Tibial nerve (tissue), 4 donors: ENCODE data around the gene KLHL7. TPM values are rescaled to one million over a fixed set of nuclear protein-coding genes. Genes with fewer than 3 reads are reported as not detected.

Experiments
- DNase-seq, 2 donors: peaks; one replicate each; pipeline ENCODE4 v3.0.0-alpha.2; 2019; ENCODE audit warnings: low spot score in 2 of 2
- H3K27ac ChIP-seq, 4 donors: fragments of 200-600 bp; sonication (generic) in 3 of 4; one replicate each; pipeline ENCODE4 v1.5.1; 2017 to 2019; ENCODE audit warnings: mild to moderate bottlenecking in 1 of 4
- H3K27me3 ChIP-seq, 2 donors: fragments of 200-600 bp; sonication (generic) in 1 of 2; one replicate each; pipeline versions ENCODE4 v1.5.1 to v1.6.0; 2017 to 2019
- H3K36me3 ChIP-seq, 3 donors: fragments of 200-600 bp; sonication (generic); one replicate each; pipeline ENCODE4 v1.5.1; 2018 to 2019
- H3K4me1 ChIP-seq, 4 donors: fragments of 200-600 bp; sonication (generic) in 3 of 4; one replicate each; pipeline ENCODE4 v1.5.1; 2017 to 2019
- H3K4me3 ChIP-seq, 4 donors: fragments of 200-600 bp; sonication (generic) in 3 of 4; one replicate each; pipeline ENCODE4 v1.5.1; 2017 to 2019; ENCODE audit warnings: mild to moderate bottlenecking in 1 of 4, moderate library complexity in 1 of 4
- H3K9me3 ChIP-seq, 4 donors: fragments of 200-600 bp; sonication (generic) in 3 of 4; one replicate each; pipeline ENCODE4 v1.5.1; 2017 to 2019
- EP300 ChIP-seq, 2 donors: sonication (generic); formaldehyde crosslinking; IDR thresholded peaks; one replicate each; pipeline ENCODE4 v1.6.1; 2017; ENCODE audit warnings: antibody characterized with exemption in 2 of 2, mild to moderate bottlenecking in 1 of 2
- POLR2A ChIP-seq, 2 donors: fragments of 450-650 bp; IDR thresholded peaks; one replicate each; pipeline ENCODE4 v1.6.1; 2017; ENCODE audit warnings: antibody characterized with exemption in 2 of 2, mild to moderate bottlenecking in 2 of 2, moderate library complexity in 2 of 2
- WGBS, 2 donors: methylation state at CpG; one replicate each; pipeline ENCODE4 v1.1.5; 2018; 5-methylcytosine and 5-hydroxymethylcytosine counted together
- total RNA-seq, 4 donors: library from RNA; depleted of rRNA; stranded (reverse); fragments of >200 nt; gene quantifications; one replicate each; pipeline ENCODE4 v1.1.0, GENCODE V29; 2016
- TF ChIP-seq, protein P1 (sequence below), 5 experiments: fragments of 200-600 bp in 3 of 5; fragments of 450-650 bp in 2 of 5; sonication (generic) in 3 of 5; IDR thresholded peaks; one replicate each; pipeline ENCODE4 v1.5.1; 2016 to 2019; ENCODE audit warnings: antibody characterized with exemption in 5 of 5, mild to moderate bottlenecking in 3 of 5, moderate library complexity in 2 of 5

KLHL7 gene
- total RNA-seq, 4 donors from 2014 or later: 26.0 to 83.3 (median 35.3) TPM

DNA sequence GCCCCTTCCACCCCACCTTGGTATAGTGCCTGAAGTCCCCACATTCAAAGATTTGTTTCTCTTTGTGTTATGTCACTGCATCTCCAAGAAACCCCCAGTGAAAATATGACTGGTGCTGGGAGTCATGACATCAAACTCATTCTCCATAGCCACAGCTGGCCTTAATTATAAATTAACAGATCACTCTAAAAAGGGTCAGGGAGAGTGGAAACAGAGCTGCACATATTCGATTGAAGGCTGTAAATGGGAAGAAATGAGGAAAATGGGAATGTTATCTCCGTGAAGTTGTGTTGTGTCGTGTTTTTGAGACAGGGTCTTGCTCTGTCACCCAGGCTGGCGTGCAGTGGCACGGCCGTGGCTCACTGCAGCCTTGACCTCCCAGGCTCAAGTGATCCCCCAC lies 52.1 kb downstream of the KLHL7 start:
- TF ChIP-seq EP300 (IDR thresholded peaks at IDR 0.05) (no peak), POLR2A (IDR thresholded peaks at IDR 0.05) (no peak)
- TF ChIP-seq, protein P1, sequence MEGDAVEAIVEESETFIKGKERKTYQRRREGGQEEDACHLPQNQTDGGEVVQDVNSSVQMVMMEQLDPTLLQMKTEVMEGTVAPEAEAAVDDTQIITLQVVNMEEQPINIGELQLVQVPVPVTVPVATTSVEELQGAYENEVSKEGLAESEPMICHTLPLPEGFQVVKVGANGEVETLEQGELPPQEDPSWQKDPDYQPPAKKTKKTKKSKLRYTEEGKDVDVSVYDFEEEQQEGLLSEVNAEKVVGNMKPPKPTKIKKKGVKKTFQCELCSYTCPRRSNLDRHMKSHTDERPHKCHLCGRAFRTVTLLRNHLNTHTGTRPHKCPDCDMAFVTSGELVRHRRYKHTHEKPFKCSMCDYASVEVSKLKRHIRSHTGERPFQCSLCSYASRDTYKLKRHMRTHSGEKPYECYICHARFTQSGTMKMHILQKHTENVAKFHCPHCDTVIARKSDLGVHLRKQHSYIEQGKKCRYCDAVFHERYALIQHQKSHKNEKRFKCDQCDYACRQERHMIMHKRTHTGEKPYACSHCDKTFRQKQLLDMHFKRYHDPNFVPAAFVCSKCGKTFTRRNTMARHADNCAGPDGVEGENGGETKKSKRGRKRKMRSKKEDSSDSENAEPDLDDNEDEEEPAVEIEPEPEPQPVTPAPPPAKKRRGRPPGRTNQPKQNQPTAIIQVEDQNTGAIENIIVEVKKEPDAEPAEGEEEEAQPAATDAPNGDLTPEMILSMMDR (IDR thresholded peaks at IDR 0.05): no peak
- no peak for DNase-seq
- no peaks in the 10 kb centered on the region for H3K4me1 ChIP-seq
- no peaks in the 10 kb centered on the region for H3K27me3 ChIP-seq
- H3K4me3 ChIP-seq: no peak overlapping the region
- no peak overlapping the region for H3K27ac ChIP-seq
- no peaks in the 10 kb centered on the region for H3K9me3 ChIP-seq
- H3K36me3 ChIP-seq: peaks cover 4 to 63% (median 8%) of the 10 kb centered on the region in 3 donors
- WGBS, 2 donors: 69 to 71% methylated on average over 6 of the region's 6 CpGs

DNA sequence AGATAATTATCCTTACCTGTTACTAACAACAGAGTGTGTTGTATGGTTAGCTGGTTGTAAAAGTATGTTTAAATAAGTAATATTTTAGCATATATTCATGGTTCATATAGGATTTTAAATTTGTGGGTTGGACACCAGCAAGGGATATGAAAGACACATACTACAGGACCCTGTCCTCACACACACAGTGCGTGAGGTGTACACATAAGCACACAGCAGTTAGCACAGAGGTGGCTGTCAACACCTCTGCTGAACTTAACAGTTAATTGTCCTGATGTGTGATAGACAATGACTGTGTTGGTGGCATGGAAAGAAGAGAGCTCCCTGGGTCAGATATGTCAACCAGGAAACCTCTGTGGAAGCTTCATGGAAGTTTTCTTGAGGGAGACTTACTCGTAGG lies 53.0 kb downstream of the KLHL7 start:
- H3K9me3 ChIP-seq: no peaks in the 10 kb centered on the region
- no peak overlapping the region for H3K4me3 ChIP-seq
- no peaks in the 10 kb centered on the region for H3K4me1 ChIP-seq
- peaks cover 0 to 54% (median 0%) of the 10 kb centered on the region in 3 donors for H3K36me3 ChIP-seq
- TF ChIP-seq POLR2A (IDR thresholded peaks at IDR 0.05): no peak
- TF ChIP-seq, protein P1 (IDR thresholded peaks at IDR 0.05): no peak
- TF ChIP-seq EP300 (IDR thresholded peaks at IDR 0.05): no peak
- H3K27me3 ChIP-seq: no peaks in the 10 kb centered on the region
- no peak overlapping the region for H3K27ac ChIP-seq
- WGBS, 2 donors: 92 to 97% methylated on average over 2 of the region's 2 CpGs
- DNase-seq: no peak

DNA sequence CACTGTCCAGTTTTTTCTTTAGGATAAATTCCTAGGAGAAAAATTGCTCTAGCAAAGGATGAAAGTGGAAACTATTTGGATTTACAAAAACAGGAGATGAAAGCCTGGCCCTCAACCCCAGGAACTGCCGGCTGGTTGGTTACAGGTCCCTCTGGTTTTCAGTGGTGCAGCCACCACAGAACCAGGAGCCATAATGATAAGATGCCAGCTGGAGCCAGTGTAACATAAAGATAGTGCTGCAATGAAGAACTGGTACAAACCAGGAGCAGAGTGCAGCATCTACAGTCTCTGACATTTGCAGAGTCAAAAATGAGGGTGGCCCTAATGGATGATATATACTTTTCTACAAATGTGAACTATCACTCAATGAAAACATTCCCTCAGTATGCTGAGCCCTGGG lies 55.9 kb downstream of the KLHL7 start:
- WGBS, 2 donors: 97 to 100% methylated on average over 1 of the region's 1 CpG
- no peaks in the 10 kb centered on the region for H3K9me3 ChIP-seq
- DNase-seq: no peak
- peaks cover 0 to 38% (median 0%) of the 10 kb centered on the region in 3 donors for H3K36me3 ChIP-seq
- no peak overlapping the region for H3K4me3 ChIP-seq
- H3K27ac ChIP-seq: no peak overlapping the region
- TF ChIP-seq POLR2A (IDR thresholded peaks at IDR 0.05) (no peak), EP300 (IDR thresholded peaks at IDR 0.05) (no peak)
- TF ChIP-seq, protein P1 (IDR thresholded peaks at IDR 0.05): no peak
- H3K4me1 ChIP-seq: no peaks in the 10 kb centered on the region
- no peaks in the 10 kb centered on the region for H3K27me3 ChIP-seq

DNA sequence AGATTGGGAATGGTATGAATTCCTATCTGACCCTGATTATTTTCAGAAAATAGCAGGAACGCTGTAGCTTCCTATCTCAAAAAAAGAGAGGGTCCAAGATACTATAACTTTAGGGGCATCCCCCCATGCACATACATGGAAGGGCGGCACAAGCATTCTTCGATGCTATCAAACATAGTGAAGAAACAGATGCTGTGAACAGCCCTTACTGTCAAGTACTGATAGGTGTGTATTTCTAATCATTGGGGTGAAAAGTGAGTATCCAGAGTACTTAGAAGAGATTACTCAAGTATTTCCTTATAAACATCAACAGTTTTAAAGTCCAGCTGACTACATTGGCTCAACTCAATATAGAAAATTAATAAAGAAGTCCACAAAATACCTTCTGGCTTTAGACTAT lies 59.3 kb downstream of the KLHL7 start:
- no peak for DNase-seq
- H3K27ac ChIP-seq: no peak overlapping the region
- H3K4me1 ChIP-seq: no peaks in the 10 kb centered on the region
- H3K9me3 ChIP-seq: no peaks in the 10 kb centered on the region
- no peaks in the 10 kb centered on the region for H3K27me3 ChIP-seq
- peaks cover 0 to 26% (median 0%) of the 10 kb centered on the region in 3 donors for H3K36me3 ChIP-seq
- WGBS, 2 donors: 91 to 98% methylated on average over 3 of the region's 3 CpGs
- TF ChIP-seq, protein P1 (IDR thresholded peaks at IDR 0.05): no peak
- TF ChIP-seq POLR2A (IDR thresholded peaks at IDR 0.05) (no peak), EP300 (IDR thresholded peaks at IDR 0.05) (no peak)
- H3K4me3 ChIP-seq: no peak overlapping the region

DNA sequence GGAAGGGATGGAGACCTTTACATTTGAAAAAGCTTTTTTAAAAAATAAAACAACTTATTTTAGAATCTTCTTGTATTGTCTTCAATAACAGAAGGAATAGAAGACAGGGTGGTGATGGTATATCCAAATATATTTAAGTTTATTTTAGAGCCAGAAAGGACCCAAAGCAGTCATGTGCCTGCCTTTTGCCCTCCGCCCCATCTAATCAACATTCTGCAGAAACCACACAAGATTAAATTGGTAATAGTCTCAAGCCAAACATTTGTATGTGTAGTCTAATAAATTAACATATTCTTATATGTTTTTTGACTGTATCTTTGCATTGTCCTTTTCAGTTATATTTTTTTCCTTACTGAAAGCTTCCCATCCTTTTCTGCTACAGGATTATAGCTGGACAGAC lies 59.7 kb downstream of the KLHL7 start:
- 92 to 98% methylated on average over 1 of the region's 1 CpG for WGBS, 2 donors
- no peak for DNase-seq
- TF ChIP-seq EP300 (IDR thresholded peaks at IDR 0.05): no peak
- TF ChIP-seq, protein P1 (IDR thresholded peaks at IDR 0.05): no peak
- TF ChIP-seq POLR2A (IDR thresholded peaks at IDR 0.05): no peak

More for the DNA sequence above, 59.7 kb downstream of the KLHL7 start:
- H3K4me3 ChIP-seq: no peak overlapping the region
- H3K9me3 ChIP-seq: no peaks in the 10 kb centered on the region
- no peaks in the 10 kb centered on the region for H3K27me3 ChIP-seq
- H3K27ac ChIP-seq: no peak overlapping the region
- H3K4me1 ChIP-seq: no peaks in the 10 kb centered on the region
- peaks cover 0 to 27% (median 0%) of the 10 kb centered on the region in 3 donors for H3K36me3 ChIP-seq
